Lung (tissue), 12 donors: Measurements from ENCODE around the gene PRDM16. TPM values are rescaled to one million over a fixed set of nuclear protein-coding genes. Genes with fewer than 3 reads are reported as not detected.

Source experiments
- ATAC-seq: fragments of 200-7000 bp; cut with Tn5 transposase; one replicate; pipeline ENCODE4 v1.9.1; 2020; ENCODE audit warnings: moderate number of reproducible peaks; ENCODE audit not compliant: insufficient read depth, low FRiP score
- DNase-seq, 3 donors: peaks; one replicate each; pipeline ENCODE4 v3.0.0-alpha.2; 2013 to 2017
- H3K27ac ChIP-seq, 2 donors: one replicate each; pipeline ENCODE4 v1.5.1; 2013; ENCODE audit warnings: mild to moderate bottlenecking in 2 of 2, moderate library complexity in 2 of 2, control low read depth in 1 of 2, inconsistent platforms in 1 of 2, low read depth in 1 of 2, low read length in 1 of 2
- H3K27me3 ChIP-seq, 3 donors: one replicate each; pipeline ENCODE4 v1.5.1; 2013; ENCODE audit warnings: low read length in 2 of 3; ENCODE audit not compliant: control insufficient read depth in 3 of 3, insufficient read depth in 3 of 3
- H3K36me3 ChIP-seq, 4 donors: one replicate each; pipeline ENCODE4 v1.5.1; 2013; ENCODE audit warnings: low read length in 4 of 4, mild to moderate bottlenecking in 1 of 4, moderate library complexity in 1 of 4; ENCODE audit not compliant: control insufficient read depth in 4 of 4, insufficient read depth in 4 of 4
- H3K4me1 ChIP-seq, 5 donors: one replicate each; pipeline ENCODE4 v1.5.1; 2013; ENCODE audit warnings: low read length in 5 of 5, mild to moderate bottlenecking in 2 of 5, moderate library complexity in 1 of 5; ENCODE audit not compliant: control insufficient read depth in 5 of 5, insufficient read depth in 5 of 5
- H3K4me3 ChIP-seq: one replicate; pipeline ENCODE4 v1.5.1; 2013; ENCODE audit warnings: mild to moderate bottlenecking, control low read depth, moderate library complexity
- H3K9ac ChIP-seq, 2 donors: one replicate each; pipeline ENCODE4 v1.5.1; 2013; ENCODE audit warnings: low read length in 2 of 2, control low read depth in 1 of 2; ENCODE audit not compliant: insufficient read depth in 1 of 2
- H3K9me3 ChIP-seq, 4 donors: one replicate each; pipeline ENCODE4 v1.5.1; 2013; ENCODE audit warnings: low read length in 3 of 4, mild to moderate bottlenecking in 1 of 4, moderate library complexity in 1 of 4; ENCODE audit not compliant: control insufficient read depth in 4 of 4, insufficient read depth in 3 of 4
- CTCF ChIP-seq: IDR thresholded peaks from 2 replicates; pipeline ENCODE4 v1.5.1; 2012; ENCODE audit warnings: mild to moderate bottlenecking; ENCODE audit errors: control extremely low read depth, extremely low read depth
- WGBS, 2 donors: extraction: QIAGEN DNeasy Blood & Tissue Kit; methylation state at CpG; one replicate each; pipeline ENCODE4 v1.1.7; 2013; 5-methylcytosine and 5-hydroxymethylcytosine counted together
- polyA plus RNA-seq, 2 donors: library from polyadenylated mRNA; stranded (reverse); fragments of 200-250 nt; gene quantifications; one replicate each; pipeline ENCODE4 v1.2.1, GENCODE V29; 2013
- total RNA-seq, 2 donors: library from RNA; depleted of rRNA in 1 of 2; stranded (reverse); fragments of >200 nt in 1 of 2; gene quantifications; one replicate each; pipeline ENCODE4 v1.2.1, GENCODE V29; 2014 to 2021
- donor health status: control.
- donor health status: control.
- donor health status: Bipolar disorder and iron deficiency.
- donor health status: healthy.
- donor health status: DM: yes; HTN: yes; CAD: no.

PRDM16 gene
- total and polyA plus RNA-seq, 4 donors, result 2.4 to 36.5 (median 13.1) TPM

- no peak overlapping the region for H3K27ac ChIP-seq
- H3K4me1 ChIP-seq, result peaks cover 0 to 6% (median 2%) of the 10 kb centered on the region in 5 donors
- ATAC-seq (no peak), DNase-seq (no peak)
- H3K4me3 ChIP-seq, result no peak overlapping the region
- WGBS, 2 donors, result 85 to 89% methylated on average over 9 of the region's 9 CpGs
- peaks cover 0 to 3% (median 0%) of the 10 kb centered on the region in 4 donors for H3K9me3 ChIP-seq
- H3K27me3 ChIP-seq, result peaks cover 0 to 3% (median 0%) of the 10 kb centered on the region in 3 donors
- no peaks in the 10 kb centered on the region for H3K36me3 ChIP-seq
- TF ChIP-seq CTCF, result no peak
- no peak overlapping the region for H3K9ac ChIP-seq
Observed at GRCh38 chr1:3450202-3450863, 381.3 kb downstream of the PRDM16 start.

- H3K9ac ChIP-seq, result no peak overlapping the region
- H3K9me3 ChIP-seq, result peaks cover 0 to 3% (median 0%) of the 10 kb centered on the region in 4 donors
- no peak overlapping the region for H3K4me3 ChIP-seq
- peaks cover 0 to 6% (median 2%) of the 10 kb centered on the region in 5 donors for H3K4me1 ChIP-seq
- H3K36me3 ChIP-seq, result no peaks in the 10 kb centered on the region
- ATAC-seq (no peak), DNase-seq (no peak)
- no peak overlapping the region for H3K27ac ChIP-seq
- TF ChIP-seq CTCF, result no peak
- peaks cover 0 to 3% (median 0%) of the 10 kb centered on the region in 3 donors for H3K27me3 ChIP-seq
- WGBS, 2 donors, result 65 to 70% methylated on average over 12 of the region's 12 CpGs
Observed at GRCh38 chr1:3450983-3451382, 382.0 kb downstream of the PRDM16 start.

GRCh38 chr1:3451994-3452865 is 383.2 kb downstream of the PRDM16 start:
- WGBS, 2 donors, result 67 to 75% methylated on average over 20 to 23 of the region's 23 CpGs
- peaks cover 0 to 3% (median 0%) of the 10 kb centered on the region in 3 donors for H3K27me3 ChIP-seq
- DNase-seq, result no peak

More at GRCh38 chr1:3451994-3452865, 383.2 kb downstream of the PRDM16 start:
- H3K4me1 ChIP-seq, result peaks cover 0 to 9% (median 5%) of the 10 kb centered on the region in 5 donors
- TF ChIP-seq CTCF, result no peak
- H3K27ac ChIP-seq, result no peak overlapping the region
- H3K4me3 ChIP-seq, result no peak overlapping the region
- no peak overlapping the region for H3K9ac ChIP-seq
- no peaks in the 10 kb centered on the region for H3K36me3 ChIP-seq
- no peak for ATAC-seq
- H3K9me3 ChIP-seq, result peaks cover 0 to 3% (median 0%) of the 10 kb centered on the region in 4 donors
